Amniotic stem cell (primary cell): Measurements from ENCODE around the gene OIT3.
"Not testable (repeated sequence)": the region's sequence is repeated elsewhere in the genome, so short reads cannot be mapped to it uniquely, and the experiment has no call there.

Experiments
- DNase-seq: peaks from one replicate; lab custom pipeline; 2025; lab: John Stamatoyannopoulos, UW

Gene OIT3

DNA sequence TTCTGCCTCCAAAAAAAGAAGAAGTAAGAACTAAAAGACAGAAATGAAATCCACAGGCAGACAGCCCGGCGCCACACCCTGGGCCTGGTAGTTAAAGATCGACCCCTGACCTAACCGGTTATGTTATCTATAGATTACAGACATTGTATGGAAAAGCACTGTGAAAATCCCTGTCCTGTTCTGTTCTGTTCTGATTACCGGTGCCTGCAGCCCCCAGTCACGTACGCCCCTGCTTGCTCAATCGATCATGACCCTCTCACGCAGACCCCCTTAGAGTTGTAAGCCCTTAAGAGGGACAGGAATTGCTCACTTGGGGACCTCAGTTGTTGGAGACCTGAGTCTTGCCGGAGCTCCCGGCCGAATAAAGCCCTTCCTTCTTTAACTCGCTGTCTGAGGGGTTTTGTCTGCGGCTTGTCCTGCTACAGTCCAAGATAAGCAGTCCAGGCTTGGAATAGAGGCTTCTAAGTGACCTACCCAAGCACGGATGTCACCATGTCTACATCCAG lies 10.5 kb downstream of the OIT3 start:
- DNase-seq, result not testable (repeated sequence)

DNA sequence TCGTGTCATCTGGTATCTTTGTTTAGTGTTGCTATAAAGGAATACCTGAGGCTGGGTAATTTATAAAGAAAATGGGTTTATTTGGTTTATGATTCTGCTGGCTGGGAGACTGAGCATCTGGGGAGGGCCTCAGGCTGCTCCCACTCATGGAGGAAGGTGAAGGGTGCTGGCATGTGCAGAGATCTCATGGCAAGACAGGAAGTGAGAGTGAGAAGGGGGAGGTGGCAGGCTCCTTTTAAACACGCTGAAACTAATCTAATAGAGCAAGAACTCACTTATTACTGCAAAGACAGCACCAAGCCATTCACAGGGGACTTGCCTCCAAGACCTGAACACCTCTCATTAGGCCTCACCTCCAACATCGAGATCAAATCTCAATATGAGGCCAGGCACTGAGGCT lies 11.3 kb downstream of the OIT3 start:
- no peak for DNase-seq

DNA sequence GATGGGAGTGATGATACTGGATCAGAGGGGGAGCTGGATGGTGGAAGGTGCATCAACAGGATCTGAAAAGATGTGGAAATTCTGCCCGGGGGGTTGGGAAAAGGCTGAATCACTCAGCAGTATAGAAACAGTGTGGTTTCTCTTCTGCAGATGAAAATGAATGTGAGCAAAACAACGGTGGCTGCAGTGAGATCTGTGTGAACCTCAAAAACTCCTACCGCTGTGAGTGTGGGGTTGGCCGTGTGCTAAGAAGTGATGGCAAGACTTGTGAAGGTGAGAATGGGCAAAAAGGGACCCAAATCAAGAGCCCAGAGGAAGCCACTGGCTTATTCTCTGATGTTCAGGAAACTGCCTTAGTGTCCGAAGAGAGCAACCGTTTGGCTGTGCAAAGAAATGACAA lies 12.9 kb downstream of the OIT3 start:
- DNase-seq, result no peak

DNA sequence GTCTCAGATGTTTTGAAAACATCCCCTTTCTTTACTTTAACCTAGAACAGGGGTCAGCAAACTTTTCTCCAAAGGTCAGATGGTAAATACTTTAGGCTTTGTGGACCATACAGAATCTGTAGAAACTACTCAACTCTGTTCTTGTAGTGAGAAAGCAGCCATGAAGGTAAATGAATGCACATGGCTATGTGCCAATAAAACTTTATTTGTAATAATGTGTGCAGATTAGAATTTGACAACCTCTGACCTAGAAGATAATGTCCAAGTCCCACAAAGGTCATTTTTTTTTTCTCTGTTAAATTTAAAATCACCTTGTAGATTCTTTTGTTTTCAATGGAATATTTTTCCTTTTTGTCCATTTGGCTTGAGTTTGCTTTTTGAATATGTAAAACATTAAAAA lies 17.2 kb downstream of the OIT3 start:
- no peak for DNase-seq

DNA sequence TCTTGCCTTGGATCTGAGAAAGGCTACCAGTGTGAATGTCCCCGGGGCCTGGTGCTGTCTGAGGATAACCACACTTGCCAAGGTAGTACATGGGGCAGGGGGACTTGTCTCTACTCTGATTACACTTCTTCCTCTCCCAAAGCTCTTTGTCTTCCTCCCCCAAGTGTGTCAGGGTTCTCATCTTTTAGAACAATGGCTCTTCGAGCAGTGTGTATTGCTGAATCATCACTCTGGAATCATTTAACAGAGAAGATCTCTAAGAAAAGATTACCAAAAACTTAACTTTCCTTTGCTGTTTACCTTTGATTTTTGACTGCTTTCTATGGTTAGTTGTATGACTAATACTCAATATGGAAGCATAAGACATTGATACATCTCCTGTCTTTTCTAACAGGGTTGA lies 18.2 kb downstream of the OIT3 start:
- DNase-seq, result no peak

DNA sequence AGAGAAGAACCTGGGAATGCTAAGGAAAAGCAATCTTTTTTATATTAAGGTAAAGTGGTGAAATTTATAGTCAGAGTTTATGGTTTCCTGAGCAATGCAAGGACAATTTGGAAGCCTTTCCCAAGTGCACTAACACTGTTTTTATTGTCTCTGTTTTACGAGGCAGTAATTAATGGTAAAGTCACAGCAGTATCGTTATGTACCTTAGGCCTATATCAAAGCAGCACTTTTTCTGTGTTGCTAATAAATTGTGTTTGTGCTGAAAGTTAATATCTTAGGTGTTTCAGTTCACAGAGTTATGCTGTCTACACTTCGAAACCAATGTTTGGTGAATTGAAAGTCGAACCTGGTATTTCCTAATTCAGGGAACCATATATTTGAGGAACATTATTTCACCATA lies 19.2 kb downstream of the OIT3 start:
- DNase-seq, result no peak

DNA sequence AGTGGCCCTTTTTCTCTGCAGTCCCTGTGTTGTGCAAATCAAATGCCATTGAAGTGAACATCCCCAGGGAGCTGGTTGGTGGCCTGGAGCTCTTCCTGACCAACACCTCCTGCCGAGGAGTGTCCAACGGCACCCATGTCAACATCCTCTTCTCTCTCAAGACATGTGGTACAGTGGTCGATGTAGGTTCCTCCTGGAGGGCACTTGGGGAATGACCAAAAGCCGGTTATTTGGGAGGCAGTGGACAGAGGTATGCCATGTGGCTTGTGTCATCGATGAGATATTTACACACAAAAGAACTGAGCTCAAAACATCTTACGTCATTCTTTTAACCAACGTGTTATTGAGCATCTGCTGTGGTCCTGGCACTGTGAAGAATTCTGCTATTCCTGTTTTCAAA lies 19.7 kb downstream of the OIT3 start:
- no peak for DNase-seq

DNA sequence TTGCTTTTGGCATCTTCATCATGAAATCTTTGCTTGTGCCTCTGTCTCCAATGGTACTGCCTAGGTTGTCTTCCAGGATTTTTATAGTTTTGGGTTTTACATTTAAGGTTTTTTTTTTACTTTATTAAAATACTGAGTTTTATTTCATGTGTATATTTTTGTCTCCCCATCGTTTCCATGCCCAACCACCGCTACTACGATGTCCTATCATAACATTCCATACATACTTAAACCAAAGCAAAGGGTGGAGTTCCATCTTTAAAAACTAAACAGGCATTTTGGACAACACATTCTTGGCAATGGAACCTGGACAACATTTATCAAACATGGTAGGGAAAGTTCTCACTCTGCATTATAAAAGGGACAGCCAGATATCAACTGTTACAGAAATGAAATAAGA lies 23.7 kb downstream of the OIT3 start:
- not testable (repeated sequence) for DNase-seq

DNA sequence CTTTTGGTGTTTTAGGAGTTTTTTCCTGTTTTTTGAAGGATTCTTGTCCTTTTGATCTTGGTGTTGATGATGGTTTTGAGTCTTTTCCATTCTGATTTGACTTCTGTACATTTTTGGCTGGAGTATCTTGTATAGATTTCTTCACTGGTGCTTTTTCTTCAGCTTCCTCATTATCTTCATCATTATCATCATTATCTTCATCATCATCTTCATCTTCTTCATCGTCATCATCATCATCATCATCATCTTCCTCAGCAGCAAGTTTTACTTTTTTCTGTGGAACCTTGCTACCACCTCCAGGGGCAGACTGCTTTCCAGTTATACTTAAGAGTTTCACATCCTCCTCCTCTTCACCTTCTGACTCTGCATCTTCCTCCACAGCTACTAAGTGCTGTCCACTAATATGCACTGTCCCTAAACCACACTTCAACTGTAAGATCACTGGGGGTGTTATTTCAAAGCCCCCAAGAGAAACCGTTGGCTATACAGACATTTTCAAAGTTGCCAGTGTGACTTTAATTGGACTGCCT lies 24.3 kb downstream of the OIT3 start:
- DNase-seq, result not testable (repeated sequence)

DNA sequence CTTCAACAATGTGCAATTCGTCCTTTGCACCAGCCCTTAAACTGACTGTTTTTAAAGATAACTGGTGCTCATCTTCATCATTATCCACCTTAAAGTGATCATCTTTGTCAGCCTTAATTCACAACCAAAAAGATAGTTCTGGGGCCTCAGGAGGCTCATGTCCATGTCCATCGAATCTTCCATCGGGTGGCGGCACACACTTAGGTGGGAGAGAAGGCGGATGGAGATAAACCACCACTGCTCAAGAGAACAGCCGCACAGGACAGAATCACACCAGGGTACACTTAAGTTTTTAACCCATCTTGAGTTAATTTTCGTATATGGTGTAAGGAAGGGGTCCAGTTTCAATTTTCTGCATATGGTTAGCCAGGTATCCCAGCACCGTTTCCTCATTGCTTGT lies 24.8 kb downstream of the OIT3 start:
- DNase-seq, result no peak

DNA sequence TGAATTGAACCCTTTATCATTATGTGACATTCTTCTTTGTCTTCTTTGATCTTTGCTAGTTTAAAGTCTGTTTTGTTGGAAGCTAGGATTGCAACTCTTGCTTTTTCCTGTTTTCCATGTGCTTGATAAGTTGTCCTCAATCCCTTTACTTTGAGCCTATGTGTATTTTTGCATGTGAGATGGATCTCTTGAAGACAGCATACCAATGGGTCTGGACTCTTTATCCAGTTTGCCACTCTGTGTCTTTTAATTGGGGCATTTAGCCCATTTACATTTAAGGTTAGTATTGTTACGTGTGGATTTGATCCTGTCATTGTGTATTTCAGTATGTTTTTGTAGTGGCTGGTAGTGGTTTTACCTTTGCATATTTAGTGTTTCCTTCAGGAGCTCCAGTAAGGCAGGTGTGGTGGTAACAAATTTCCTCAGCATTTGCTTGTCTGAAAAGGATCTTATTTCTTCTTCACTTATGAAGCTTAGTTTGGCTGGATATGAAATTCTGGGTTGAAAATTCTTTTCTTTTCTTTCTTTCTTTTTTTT lies 27.7 kb downstream of the OIT3 start:
- not testable (repeated sequence) for DNase-seq

DNA sequence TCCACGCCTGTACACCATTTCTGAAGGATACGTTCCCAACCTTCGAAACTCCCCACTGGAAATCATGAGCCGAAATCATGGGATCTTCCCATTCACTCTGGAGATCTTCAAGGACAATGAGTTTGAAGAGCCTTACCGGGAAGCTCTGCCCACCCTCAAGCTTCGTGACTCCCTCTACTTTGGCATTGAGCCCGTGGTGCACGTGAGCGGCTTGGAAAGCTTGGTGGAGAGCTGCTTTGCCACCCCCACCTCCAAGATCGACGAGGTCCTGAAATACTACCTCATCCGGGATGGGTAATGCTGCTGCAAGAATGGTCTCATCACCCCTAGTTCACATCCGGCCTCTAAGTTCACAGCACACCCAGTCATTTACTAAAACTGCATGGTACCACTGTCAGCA lies 30.8 kb downstream of the OIT3 start:
- no peak for DNase-seq

DNA sequence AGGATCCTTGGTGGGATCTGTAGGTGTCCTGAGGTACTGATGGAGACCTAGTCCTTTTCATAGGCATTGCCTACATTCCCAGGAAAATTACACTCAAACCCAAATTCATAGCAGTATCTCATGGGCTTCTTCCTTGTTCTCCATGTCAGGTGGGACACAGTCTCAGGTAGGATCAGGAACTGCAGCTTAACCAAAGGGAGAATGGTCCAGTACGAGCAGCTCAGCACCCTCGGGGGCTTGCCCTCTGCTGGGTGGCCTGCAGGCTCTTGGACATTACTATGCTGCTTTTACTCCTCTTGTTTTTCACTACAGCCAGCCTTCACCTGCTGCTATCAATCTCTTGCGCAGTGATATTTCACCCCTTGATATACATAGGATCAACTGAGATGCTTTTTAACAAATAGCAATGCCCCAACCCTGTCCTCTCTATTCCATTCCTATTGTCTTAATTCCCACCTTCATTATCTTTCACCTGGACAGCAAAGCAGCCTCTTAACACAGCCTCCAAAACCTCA lies 32.5 kb downstream of the OIT3 start:
- DNase-seq, result no peak

DNA sequence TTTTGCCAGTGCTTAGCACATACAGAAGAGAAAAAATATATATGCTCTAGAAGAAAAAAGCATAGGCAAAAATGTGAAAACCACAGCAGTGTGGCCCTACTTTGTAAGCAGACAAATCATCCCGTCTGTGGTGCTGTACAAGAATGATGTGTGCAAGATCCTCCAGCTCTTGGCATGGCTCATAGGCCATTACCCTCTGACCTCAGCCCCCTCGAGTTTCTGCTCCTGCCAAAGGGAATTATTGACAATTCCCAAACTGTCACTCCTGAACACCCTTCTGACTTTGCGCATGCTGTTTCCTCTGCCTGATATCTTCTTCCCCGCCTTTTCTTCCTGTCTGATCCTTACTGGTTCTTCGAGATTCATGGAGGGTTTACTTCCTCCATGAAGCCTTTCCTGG lies 33.9 kb downstream of the OIT3 start:
- no peak for DNase-seq

DNA sequence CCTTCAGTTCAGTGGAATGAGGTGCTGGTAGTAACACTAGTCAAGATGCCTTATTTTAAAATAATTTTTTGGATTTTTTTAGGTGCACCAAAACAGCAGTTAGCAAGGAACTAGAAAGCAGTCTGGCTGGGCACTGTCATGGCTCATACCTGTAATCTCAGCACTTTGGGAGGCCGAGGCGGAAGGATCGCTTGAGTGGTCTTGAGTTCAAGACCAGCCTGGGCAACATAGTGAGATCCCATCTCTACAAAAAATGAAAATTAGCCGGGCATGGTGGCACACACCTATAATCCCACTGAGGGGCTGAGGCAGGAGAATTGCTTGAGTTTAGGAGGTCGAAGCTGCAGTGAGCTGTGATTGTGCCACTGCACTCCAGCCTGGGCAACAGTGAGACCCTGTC lies 35.3 kb downstream of the OIT3 start:
- no peak for DNase-seq

DNA sequence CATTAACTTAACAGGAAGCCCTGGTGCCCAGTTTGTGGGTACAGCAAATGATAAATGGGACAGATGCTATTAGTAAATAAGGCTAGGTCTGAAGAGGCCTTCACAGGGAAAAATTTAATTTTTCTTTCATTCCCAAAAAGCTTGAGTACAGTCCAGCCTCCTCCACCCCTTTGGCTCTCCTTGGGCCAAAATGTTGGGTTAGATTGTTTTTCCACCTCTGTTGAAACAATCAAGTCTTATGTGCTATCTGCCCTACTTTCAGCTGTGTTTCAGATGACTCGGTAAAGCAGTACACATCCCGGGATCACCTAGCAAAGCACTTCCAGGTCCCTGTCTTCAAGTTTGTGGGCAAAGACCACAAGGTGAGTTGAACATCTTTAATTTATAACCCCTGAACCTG lies 36.7 kb downstream of the OIT3 start:
- no peak for DNase-seq

DNA sequence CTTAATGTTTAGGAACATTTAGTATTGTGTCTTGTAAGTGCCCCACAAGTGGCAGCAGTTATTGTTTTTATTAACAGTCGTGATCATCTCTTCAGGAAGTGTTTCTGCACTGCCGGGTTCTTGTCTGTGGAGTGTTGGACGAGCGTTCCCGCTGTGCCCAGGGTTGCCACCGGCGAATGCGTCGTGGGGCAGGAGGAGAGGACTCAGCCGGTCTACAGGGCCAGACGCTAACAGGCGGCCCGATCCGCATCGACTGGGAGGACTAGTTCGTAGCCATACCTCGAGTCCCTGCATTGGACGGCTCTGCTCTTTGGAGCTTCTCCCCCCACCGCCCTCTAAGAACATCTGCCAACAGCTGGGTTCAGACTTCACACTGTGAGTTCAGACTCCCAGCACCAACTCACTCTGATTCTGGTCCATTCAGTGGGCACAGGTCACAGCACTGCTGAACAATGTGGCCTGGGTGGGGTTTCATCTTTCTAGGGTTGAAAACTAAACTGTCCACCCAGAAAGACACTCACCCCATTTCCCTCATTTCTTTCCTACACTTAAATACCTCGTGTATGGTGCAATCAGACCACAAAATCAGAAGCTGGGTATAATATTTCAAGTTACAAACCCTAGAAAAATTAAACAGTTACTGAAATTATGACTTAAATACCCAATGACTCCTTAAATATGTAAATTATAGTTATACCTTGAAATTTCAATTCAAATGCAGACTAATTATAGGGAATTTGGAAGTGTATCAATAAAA lies 38.9 kb downstream of the OIT3 start:
- DNase-seq, result no peak

DNA sequence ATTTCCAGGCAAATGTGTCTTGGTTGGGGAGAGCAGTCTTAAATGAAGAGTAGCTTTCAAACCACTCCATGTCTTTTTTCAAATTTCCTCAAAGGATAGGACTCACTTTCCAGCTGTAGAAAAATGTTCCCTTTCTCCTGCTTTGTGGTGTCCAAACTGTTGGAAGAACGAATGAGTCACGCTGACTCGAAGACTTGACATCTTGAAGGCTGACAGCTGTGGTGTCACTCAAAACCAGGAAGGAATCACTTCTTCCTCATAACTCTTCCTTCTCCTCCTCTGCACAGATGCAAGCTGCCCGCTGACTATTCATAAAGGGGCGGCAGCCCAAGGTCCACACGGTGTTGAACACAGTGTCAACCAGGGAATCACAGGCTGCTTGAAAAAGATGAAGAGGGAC lies 41.8 kb downstream of the OIT3 start:
- no peak for DNase-seq

DNA sequence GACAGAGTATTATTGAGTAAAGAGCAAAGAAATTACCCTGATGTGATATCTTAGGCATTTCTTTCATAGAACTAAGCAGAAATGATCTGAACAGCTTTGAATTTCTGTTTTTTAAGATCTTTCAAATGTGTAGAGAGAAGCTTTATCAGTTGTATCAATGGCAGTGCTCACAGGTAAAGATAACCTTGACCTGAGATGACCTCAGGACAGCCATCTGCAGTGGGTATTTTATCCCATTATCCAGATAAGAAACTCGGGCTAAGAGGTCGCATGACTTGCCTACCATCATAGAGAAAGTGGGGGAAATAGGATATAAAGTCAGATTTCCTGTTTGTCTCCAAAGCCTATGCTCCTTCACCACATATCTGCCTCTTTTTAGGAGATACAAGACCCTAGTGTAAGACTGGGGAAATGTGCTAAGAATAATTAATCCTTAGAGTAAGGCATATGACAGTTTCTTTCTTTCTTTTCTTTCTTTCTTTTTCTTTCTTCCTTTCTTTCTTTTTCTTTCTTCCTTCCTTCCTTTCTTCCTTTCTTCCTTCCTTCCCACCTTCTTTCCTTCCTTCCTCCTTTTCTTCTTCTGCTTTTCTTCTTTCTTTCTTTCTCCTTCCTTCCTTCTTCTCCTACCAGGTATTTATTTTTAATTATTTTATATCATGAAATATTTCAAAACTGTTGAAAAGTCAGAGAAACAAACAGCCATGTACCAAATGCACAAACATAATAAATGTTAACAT lies 50.1 kb downstream of the OIT3 start:
- DNase-seq, result no peak

DNA sequence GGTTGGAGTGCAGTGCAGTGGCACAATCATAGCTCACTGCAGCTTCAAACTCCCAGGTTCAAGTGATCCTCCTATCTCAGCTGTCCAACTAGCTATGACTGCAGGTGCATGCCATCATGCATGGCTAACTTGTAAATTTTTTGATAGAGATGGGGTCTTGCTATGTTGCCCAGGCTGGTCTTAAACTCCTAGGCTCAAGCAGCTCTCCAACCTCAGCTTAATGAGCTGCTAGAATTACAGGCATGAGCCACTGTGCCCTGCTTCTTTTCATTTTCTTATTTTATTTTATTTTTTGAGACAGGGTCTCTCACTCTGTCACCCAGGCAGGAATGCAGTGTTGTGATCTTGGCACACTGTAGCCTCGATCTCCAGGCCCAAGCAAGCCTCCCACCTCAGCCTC lies 53.4 kb downstream of the OIT3 start:
- no peak for DNase-seq

DNA sequence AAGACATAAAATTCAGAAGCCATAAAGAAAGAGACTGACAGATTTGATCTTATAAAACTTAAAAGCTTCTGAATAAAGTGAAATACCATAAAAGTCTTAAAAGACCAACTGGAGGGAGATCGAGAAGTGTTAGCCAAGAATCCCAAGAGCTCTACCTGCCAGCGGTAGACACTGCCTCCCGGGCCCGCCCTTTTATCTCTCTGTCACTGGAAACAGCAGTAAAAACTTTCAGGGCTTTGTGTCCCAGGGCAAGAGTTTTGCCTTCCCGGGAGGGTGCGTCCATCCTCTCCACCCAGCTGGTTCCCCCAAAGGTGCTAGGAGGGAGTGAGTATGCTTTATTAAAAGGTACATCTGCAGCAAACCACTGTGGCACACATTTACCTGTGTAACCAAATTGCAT lies 55.2 kb downstream of the OIT3 start:
- DNase-seq, result no peak

DNA sequence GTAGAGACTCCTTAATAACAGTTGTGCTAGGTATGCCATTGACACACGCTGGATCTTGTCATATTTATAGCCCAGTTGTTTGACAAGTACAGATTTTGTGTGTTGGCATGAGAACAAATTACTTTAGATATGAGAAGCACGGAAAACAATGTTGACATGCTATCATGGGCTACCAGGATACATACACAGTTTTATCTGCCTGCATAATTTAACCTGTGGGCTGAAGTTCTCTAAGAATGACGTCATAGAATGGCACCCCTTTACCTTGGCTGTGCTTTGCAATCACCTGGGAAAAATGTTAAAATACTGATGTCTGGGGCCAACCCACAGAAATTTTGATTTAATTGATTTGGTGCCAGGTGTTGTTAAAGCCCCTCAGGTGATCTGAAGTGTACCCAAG lies 58.2 kb downstream of the OIT3 start:
- no peak for DNase-seq

DNA sequence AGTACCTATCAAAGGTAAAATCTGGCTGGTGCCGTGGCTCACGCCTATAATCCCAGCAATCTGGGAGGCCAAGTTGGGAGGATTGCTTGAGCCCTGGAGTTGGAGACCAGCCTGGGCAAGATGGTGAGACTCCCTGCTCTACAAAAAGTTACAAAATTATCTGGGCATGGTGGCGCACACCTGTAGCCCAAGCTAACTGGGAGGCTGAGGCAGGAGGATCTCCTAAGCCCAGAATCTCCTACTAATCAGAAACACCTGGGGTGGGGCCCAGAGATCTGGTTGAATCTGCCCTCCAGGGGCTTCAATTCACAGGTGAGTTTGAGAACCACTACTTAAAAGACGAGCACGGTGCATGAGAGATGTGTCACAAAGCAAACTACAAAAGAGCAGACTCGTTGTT lies 58.6 kb downstream of the OIT3 start:
- no peak for DNase-seq
